Tibial nerve (tissue), 4 donors: Measurements from ENCODE around the gene G3BP1.

ENCODE experiments used
- CTCF ChIP-seq, 5 experiments: fragments of 200-600 bp in 3 of 5; fragments of 450-650 bp in 2 of 5; sonication (generic) in 3 of 5; IDR thresholded peaks; one replicate each; pipeline ENCODE4 v1.5.1; 2016 to 2019; ENCODE audit warnings: antibody characterized with exemption in 5 of 5, mild to moderate bottlenecking in 3 of 5, moderate library complexity in 2 of 5
- EP300 ChIP-seq, 2 donors: sonication (generic); formaldehyde crosslinking; IDR thresholded peaks; one replicate each; pipeline ENCODE4 v1.6.1; 2017; ENCODE audit warnings: antibody characterized with exemption in 2 of 2, mild to moderate bottlenecking in 1 of 2

GRCh38 chr5:151733358-151734063, 38.2 kb upstream of the G3BP1 start:
- no peak for TF ChIP-seq EP300 (IDR thresholded peaks at IDR 0.05)
- TF ChIP-seq CTCF (IDR thresholded peaks at IDR 0.05) = no peak
